H7 (cell line): Measurements from ENCODE around the gene SLC16A10. TPM values are rescaled to one million over a fixed set of nuclear protein-coding genes. Genes with fewer than 3 reads are reported as not detected.
"Not testable (repeated sequence)": the region's sequence is repeated elsewhere in the genome, so short reads cannot be mapped to it uniquely, and the experiment has no call there.

Experiments
- DNase-seq: peaks from one replicate; pipeline ENCODE4 v3.0.0; 2012
- H3K27me3 ChIP-seq: 2 replicates; pipeline ENCODE4 v1.6.0; 2011; ENCODE audit warnings: mild to moderate bottlenecking, low read length; ENCODE audit not compliant: control insufficient read depth, insufficient read depth
- H3K36me3 ChIP-seq: replicated peaks from 2 replicates; pipeline ENCODE4 v1.5.1; 2011; ENCODE audit warnings: low read length; ENCODE audit not compliant: control insufficient read depth, insufficient read depth
- H3K4me3 ChIP-seq: 2 replicates; pipeline ENCODE4 v1.5.1; 2011; ENCODE audit warnings: low read depth, mild to moderate bottlenecking, control low read depth, low read length, moderate library complexity; ENCODE audit not compliant: insufficient read depth
- total RNA-seq: library from RNA; depleted of rRNA; stranded (reverse); fragments of >200 nt; shearing (Covaris generic); gene quantifications from 2 replicates; pipeline ENCODE4 v1.2.3, GENCODE V29; 2014

Gene SLC16A10
- total RNA-seq, 1 experiment from 2014 or later: 5.1 TPM

- no peaks in the 10 kb centered on the region; the same call in 1 of the 2 replicates for H3K36me3 ChIP-seq
Observed at GRCh38 chr6:111176038-111176759, 88.9 kb downstream of the SLC16A10 start.

GRCh38 chr6:111176760-111177099 lies 89.4 kb downstream of the SLC16A10 start:
- no peak overlapping the region for H3K4me3 ChIP-seq
- no peaks in the 10 kb centered on the region for H3K27me3 ChIP-seq
- DNase-seq: no peak
- no peaks in the 10 kb centered on the region; the same call in 1 of the 2 replicates for H3K36me3 ChIP-seq

More at GRCh38 chr6:111176038-111176759, 88.9 kb downstream of the SLC16A10 start:
- DNase-seq: no peak
- no peak overlapping the region for H3K4me3 ChIP-seq
- H3K27me3 ChIP-seq: no peaks in the 10 kb centered on the region

DNA sequence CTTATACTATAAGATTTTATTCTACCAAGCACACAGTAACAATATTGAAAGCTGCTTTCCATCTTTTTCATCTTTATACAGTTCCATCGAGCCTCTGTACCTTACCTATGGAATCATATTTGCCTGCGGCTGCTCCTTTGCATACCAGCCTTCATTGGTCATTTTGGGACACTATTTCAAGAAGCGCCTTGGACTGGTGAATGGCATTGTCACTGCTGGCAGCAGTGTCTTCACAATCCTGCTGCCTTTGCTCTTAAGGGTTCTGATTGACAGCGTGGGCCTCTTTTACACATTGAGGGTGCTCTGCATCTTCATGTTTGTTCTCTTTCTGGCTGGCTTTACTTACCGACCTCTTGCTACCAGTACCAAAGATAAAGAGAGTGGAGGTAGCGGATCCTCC lies 89.8 kb downstream of the SLC16A10 start:
- no peaks in the 10 kb centered on the region for H3K27me3 ChIP-seq
- DNase-seq: no peak
- H3K4me3 ChIP-seq: no peak overlapping the region
- H3K36me3 ChIP-seq: no peaks in the 10 kb centered on the region; the same call in 1 of the 2 replicates

DNA sequence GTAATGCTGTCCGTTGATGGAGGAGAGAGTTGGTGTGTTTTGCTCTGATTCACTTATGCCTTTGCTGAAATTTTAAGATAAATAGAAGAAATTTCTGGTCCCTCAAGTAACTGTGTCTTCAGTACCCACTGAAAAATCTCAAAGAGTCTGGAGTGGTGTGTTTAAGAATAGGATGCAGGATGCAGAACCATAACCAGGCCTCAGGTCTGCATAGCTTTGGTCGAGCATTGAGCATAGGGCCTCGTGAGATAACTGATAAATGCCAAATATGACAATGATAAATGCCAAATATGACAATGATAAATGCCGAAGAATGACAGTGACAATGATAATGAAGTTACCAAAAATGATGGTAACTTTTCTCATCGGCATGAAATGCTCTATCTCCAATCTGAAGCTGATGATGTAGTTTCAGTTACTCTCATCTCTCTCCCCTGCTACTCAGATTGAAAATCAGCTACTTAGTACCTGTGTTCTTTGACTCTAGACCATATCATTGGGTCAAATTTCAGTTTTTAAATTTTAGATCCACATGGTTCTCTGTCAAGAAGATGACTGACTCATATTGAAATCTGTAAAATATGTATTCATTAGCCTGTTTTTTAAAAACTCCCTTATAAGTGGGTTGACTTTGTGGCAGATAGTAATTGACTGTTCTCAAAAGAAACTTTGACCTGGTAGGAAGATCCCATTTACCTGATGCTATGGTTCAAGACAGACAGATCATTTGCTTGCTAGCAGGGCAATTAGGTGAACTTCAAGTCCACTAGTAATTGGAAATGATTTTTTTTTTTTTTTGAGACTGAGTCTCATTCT lies 96.6 kb downstream of the SLC16A10 start:
- DNase-seq: no peak
- Histone ChIP-seq H3K27me3 (no peaks in the 10 kb centered on the region), H3K36me3 (no peaks in the 10 kb centered on the region), H3K4me3 (no peak overlapping the region)

GRCh38 chr6:111184827-111185532 lies 97.7 kb downstream of the SLC16A10 start:
- DNase-seq: no peak
- Histone ChIP-seq H3K36me3 (no peaks in the 10 kb centered on the region), H3K27me3 (no peaks in the 10 kb centered on the region), H3K4me3 (no peak overlapping the region)

DNA sequence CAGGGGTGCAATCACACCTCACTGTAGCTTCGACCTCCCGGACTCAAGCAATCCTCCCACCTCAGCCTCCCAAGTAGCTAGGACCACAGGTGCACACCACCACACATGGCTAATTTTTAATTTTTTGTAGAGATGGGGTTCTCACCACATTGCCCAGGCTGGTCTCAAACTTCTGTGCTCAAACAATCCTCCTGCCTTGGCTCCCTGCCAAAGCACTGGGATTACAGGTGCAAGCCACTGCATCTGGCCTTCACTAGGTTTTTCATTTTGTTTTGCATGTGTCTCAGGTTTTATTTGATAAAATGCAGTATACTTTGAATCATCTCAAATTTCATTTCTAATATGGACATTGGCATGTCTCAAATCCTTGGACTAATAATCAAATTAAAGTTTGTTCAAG lies 98.7 kb downstream of the SLC16A10 start:
- DNase-seq: no peak
- H3K27me3 ChIP-seq: no peaks in the 10 kb centered on the region
- no peaks in the 10 kb centered on the region for H3K36me3 ChIP-seq
- H3K4me3 ChIP-seq: no peak overlapping the region

DNA sequence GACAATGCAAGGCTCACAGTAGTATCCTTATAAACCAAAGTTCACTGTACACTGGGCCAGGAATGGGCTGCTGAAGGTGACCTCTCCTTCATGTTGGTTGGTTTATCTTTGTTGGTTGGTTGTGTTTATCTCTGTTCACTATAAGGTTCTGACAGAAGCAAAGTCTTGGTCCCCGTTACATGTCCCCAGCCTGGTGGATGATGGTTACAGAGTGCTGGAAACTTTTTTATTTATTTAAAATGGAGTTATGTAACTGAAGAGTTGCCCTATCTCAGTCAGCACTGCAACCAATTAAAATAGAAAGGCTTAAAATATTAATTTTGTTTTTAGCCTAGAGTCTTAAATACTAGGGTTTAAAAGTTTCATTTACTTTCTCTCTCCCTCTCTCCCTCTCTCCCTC lies 100.6 kb downstream of the SLC16A10 start:
- no peaks in the 10 kb centered on the region for H3K27me3 ChIP-seq
- no peak overlapping the region for H3K4me3 ChIP-seq
- no peak for DNase-seq
- H3K36me3 ChIP-seq: no peaks in the 10 kb centered on the region

DNA sequence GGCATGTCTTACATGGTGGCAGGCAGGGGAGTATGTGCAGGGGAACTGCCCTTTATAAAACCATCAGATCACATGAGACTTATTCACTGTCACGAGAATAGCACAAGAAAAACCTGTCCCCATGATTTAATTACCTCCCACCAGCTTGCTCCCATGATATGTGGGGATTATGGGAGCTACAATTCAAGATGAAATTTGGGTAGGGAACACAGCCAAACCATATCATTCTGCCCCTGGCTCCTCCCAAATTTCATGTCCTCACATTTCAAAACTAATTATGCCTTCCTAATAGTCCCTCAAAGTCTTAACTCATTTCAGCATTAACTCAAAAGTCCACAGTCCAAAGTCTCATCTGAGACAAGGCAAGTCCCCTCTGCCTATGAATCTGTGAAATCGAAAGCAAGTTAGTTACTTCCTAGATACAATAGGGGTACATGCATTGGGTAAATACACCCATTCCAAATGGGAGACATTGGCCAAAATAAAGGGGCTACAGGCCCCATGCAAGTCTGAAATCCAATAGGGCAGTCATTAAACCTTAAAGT lies 102.4 kb downstream of the SLC16A10 start:
- not testable (repeated sequence) for H3K27me3 ChIP-seq, H3K36me3 ChIP-seq, DNase-seq, H3K4me3 ChIP-seq

GRCh38 chr6:111190637-111191036 lies 103.3 kb downstream of the SLC16A10 start:
- no peak for DNase-seq
- Histone ChIP-seq H3K4me3 (no peak overlapping the region), H3K36me3 (no peaks in the 10 kb centered on the region), H3K27me3 (no peaks in the 10 kb centered on the region)

- not testable (repeated sequence) for H3K4me3 ChIP-seq, H3K27me3 ChIP-seq, H3K36me3 ChIP-seq, DNase-seq
Observed at GRCh38 chr6:111191136-111191535, 103.8 kb downstream of the SLC16A10 start.

DNA sequence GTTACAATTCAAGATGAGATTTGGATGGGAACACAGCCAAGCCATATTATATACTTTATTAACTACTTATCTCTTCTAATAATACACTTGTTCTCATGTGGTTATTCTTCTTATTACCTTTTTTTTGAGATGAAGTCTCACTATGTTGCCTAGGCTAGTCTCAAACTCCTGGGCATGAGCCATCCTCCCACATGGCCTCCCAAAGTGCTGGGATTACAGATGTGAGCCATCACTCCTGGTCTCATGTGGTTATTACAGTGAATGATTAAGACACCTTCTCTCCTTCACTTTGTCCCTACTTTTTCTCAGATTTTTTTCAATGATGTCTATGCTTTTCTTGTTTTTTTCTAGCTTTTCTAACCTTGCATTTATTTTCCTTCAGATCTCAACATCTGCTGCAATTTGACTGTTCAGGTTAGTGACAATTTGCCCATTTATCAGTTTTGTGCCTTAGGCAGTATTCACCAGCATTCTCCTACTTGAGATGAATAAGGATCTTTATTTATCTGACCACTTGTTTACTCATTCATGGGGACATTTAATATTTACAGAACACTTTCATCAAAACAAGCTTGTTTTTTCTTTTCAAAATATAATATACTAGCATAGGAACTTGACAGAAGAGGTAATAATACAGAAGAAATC lies 105.7 kb downstream of the SLC16A10 start:
- no peak for DNase-seq
- H3K27me3 ChIP-seq: no peaks in the 10 kb centered on the region
- no peak overlapping the region for H3K4me3 ChIP-seq
- no peaks in the 10 kb centered on the region for H3K36me3 ChIP-seq

GRCh38 chr6:111195656-111196055 lies 108.4 kb downstream of the SLC16A10 start:
- Histone ChIP-seq H3K36me3 (no peaks in the 10 kb centered on the region), H3K4me3 (no peak overlapping the region), H3K27me3 (no peaks in the 10 kb centered on the region)
- DNase-seq: no peak

- DNase-seq: no peak
- H3K27me3 ChIP-seq: no peaks in the 10 kb centered on the region
- no peak overlapping the region for H3K4me3 ChIP-seq
- H3K36me3 ChIP-seq: no peaks in the 10 kb centered on the region
Observed at GRCh38 chr6:111198841-111199240, 111.5 kb downstream of the SLC16A10 start.

DNA sequence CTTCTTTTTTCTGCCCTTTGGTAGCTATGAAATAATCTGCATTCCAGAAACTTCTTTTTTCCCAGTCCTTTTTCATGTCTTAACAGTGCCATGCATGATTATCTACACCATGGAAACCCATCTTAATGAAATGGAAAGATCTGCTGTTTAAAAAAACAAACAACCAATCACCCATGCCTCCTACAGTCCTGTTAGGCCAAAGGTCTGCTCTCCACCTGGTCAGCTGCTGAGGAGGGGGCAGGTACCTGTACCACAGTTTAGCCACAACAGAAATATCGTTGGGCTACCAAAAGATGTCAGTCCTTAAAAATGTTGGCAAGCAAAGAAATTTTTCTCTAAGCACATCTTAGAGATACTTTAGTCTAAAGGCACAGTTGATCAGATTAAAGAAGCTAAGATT lies 112.6 kb downstream of the SLC16A10 start:
- Histone ChIP-seq H3K4me3 (no peak overlapping the region), H3K36me3 (no peaks in the 10 kb centered on the region), H3K27me3 (no peaks in the 10 kb centered on the region)
- no peak for DNase-seq
